ENCODE results near the gene SCN8A.
"Not testable (repeated sequence)": the region's sequence is repeated elsewhere in the genome, so short reads cannot be mapped to it uniquely, and the experiment has no call there.

SCN8A gene

DNA sequence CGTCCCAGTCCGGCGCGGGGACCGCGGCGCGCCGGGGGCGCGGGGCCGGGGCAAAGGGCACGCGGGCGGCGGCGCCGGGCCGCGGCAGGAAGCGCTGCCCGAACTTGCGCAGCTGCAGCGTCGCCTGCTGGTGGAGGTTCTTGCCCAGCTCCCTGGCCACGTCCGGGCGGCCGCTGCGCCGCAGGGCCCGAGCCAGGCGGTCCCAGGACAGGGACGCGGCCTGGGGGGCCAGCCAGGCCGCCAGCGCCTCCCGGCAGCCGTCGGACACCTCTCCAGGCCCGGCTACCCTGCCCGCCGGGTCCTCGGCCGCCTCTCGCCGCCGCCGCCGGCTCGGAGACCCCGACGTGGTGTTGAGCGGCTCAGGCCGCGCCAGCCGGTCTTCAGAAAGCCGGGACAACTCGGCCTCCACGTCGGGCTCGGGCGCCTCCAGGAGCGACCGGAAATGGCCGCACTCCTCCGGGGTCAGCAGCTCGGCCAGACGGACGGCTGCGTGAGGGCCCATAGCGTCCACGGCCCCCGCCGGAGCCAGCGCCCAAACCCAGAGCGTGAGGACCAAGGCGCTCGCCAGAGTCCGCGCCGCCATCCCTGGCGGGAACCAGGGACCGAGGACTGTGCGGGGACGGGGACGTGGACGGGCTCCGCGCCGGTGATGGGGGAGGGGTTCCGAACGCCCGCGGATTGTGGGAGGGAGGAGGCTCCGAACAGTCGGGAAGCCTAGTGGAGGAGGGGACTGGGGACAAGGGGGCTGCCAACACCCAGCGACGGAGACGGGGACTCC lies 223.5 kb downstream of the SCN8A start:
- peak; percentile 91 for DNase-seq (ENCODE audit: low read depth, low spot score)

DNA sequence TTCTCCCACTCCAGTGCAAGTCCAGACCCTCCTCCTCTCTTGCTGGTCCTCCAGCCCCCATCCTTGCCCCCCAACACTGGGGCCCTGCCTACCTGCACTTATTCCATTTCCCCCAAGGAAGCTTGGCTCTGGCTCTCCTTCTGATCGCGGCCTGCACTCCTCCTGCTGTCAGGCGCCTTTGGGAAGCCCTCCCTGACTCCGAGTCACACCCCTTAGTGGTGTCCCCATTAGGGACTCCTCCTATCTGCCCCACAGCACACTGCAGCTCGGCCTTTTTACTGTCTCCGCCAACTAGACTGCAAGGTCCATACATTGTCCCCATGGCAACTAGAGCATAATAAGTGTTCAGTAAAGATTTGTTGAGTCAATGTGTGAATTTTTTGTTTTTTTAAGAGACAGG lies 224.5 kb downstream of the SCN8A start:
- no peak for DNase-seq (ENCODE audit: low read depth, low spot score)

DNA sequence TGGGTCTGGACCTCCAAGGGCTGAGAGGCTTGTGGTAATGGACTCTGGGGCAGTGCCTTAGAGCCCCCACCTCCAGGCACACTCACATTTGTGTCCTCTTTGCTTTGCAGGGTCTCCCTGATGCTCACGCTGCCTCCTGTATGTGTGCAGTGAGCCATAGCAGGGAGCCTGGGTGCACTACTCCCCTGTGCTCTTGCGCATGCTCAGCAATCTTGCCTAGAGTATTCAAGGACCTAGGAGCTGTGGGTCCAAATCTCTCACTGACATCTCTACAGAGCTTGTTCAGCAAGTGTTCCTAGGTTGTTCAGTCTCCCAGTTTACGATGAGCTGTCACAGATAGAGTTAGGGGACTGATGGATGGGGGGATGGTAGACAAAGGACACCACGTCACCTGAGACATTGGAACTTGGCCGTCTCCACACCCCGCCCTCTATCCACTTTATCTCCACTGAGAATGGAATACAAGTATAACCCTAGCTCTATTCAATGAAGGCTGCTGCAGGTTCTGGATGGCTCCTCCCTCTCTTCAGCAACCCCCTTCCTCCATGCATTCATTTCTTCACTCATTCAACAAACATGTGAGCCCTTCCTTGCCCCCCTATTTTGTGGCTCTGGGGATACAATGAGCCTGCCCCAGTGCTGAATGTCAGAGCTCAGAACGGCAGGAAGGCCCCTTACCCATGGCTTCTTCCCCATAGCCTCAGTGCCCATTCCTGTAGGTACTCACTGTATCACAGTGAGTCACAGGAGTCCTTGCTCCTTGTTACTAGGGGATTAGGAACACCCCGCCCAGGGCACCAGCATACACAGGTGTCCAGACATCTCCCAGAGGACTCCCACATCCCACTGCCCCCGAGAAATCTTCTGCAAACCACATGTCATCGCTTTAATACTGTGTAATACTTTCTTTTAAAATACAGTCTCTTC lies 226.3 kb downstream of the SCN8A start:
- no peak for DNase-seq (ENCODE audit: low read depth, low spot score)

DNA sequence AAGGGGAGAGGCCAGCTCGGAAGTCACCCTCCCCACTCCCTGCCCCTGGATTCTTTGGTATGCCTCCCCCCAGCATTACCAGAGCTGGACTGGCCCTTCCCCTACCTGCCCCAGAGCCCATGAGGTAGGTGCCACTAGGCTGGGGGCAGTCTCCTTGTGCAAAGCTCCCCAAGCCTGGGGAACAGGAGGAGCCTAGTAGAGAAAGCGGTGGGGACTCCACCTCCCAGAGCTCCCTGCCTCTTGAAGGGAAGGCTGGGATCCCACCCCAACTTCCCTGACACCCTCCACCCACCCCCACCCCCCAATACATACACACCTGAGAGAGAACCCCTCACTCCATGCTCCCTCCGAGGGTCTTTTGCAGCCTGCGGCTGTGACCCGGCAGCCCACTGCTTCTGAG lies 227.1 kb downstream of the SCN8A start:
- DNase-seq (ENCODE audit: low read depth, low spot score): no peak

DNA sequence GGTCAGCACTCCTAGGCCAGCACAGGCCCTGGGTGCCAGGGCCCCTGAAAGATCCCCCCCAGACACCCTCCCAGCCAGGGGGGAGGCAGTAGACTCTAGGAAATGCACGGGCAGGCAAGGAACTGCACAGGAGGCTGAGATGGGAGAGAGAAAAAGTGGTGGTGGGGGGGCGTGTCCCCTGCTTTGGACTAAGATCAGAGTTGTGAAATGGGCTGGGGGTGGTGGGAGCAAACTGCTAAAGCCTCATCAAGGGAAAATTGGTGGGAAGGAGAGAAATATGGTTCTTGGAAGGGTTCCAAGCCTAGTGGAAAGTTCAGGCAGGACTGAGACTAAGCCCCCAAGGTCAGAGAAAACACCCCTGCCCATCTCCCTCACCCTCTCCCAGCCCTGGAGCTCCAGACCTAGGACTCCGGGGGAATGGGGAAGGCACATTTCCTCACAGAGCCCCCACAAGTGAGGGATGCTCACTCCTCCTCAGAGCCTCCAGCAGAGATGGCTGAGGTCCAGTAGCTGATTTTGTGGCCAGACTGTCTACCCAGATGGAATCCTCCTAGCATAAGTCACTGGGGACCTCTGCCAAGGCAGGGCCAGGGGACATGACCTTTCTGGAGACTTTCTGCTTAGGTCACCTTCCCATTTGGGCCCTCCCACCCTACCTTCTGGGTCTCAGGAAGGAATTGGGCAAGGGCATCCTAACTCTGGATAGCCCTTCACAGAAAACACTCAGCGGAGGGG lies 227.7 kb downstream of the SCN8A start:
- peak; percentile 87 for DNase-seq (ENCODE audit: low read depth, low spot score)

DNA sequence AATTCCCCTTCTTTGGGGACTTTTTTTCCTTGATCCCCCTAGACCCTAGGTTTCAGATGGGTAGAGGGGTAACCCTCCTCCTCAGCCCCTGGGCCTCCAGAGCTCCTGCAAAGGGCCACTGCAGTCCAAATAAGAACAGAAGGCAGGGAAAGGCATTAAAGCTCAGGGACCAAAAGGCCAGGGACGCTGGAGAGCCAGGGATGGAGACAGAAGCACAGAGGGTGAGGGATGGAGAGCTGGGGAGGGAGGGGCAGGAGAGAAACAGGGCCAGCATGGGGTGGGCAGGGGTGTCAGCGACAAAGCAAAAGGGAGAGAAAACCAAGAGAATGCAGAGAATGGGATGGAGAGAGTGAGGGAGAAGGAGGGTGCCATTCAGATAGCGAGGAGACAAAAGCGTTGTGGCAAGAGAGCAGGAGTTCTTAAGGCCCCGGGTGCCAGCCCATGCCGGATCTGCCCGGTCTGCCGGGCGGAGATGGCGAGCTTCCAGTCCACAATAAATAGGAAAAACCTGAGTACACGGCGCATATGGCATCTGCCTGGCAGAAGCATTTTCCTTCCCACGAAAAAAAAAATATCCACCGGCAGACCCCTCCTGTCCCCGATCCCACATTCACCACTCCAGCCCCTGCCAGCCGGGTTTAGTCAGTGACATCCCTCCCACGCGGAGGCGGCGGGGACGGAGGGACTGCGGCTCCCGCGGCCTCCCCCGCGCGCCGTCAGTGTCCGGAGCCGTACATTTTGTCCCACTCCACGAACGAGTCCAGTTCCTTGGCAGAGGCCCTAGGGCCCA lies 228.9 kb downstream of the SCN8A start:
- DNase-seq (ENCODE audit: low read depth, low spot score): peak; percentile 74

DNA sequence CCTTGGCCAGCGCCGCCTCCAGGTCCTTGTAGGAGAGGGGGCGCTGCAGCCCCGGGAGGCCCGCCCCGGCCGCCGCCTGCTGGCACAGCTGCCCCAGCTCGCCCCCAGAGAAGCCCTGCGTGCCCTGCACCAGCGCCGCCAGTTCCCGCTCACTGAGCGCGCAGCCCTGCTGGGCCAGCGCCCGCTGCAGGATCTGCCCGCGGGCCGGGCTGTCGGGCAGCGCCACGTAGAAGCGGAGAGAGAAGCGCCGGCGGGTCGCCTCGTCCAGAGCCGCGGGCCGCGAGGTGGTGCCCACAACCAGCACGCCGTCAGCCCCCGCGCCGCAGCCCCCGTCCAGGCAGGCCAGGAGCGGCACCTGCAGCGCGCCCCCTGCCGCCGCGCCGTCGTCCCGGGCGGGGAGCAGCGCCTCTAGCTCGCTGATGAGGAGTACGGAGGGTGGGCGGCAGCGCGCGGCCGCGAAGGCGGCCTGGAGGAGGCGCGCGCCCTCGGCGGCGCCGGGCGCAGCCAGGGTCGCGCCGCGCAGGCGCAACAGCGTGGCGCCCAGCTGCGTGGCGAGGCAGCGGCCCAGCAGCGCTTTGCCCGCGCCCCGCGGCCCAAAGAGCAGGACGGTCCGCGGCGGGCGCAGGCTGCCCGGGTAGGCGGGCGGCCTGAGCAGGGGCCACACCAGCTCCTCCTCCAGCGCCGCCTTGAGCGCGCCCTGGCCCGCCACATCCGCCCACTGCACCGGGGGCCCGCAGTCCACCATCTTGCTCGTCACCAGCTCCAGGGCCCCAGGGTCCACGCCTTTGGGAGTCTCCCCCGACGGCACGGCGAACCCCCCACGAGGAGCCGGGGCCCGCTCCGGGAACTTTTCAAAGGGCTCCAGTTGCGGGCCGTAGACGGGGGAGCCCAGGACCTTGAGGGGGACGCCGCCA lies 229.8 kb downstream of the SCN8A start:
- DNase-seq (ENCODE audit: low read depth, low spot score): peak; percentile 88

DNA sequence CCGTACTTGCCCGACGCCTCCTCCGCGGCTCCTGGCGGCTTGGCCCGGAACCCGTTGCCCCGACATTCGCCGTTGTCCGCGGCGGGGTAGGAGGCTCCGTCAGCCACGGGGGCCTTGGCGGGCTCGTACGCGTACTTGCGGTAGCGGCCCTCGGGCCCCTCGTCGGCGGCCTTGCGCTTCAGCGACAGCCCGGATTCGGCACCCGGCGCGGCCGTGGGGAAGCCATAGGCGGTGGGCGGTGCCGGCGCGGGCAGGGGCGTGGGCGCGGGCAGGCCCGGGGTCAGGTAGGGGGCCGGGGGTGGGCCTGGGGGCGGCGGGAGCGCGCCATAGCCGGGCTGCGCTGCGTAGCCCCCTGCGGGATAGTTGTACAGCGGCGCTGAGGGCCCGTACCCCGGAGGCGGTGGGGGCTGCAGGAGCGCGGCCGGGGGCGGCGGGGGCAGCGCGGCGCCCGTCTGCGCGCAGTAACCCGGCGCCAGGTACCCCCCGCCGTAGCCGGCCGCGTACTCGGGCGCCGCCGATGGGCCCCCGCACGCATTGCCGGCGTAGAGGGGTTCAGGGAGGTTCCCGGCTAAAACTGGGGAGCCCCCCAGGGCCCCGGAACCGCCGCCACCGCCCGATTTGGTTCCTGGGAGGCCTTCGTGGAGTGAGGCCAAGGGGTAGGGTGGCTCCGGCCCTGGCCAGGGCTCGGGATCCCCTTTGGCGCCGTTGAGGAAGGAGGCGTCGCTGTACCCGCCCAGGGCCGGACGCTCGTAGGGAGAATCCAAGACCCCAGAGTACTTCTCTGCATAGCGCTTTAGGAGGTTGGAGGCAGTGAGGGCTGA lies 230.6 kb downstream of the SCN8A start:
- DNase-seq (ENCODE audit: low read depth, low spot score): no peak

DNA sequence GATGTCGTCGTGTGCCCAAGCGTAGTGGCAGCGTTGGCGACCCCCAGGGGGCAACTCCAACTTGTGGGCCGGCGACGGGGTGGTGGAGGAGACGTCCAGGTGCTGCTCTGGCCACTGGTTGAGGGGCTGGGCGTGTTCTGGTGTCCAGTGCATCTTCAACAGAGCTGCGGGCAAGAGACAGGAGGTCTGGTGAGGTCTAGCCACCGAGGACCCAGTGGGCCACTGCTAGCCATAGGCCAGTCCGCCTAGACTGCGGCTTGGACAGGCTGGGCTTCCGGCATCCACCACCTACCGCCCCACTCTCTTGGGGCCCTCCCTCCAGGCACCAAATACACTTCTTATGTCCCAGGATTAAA lies 231.2 kb downstream of the SCN8A start:
- no peak for DNase-seq (ENCODE audit: low read depth, low spot score)

DNA sequence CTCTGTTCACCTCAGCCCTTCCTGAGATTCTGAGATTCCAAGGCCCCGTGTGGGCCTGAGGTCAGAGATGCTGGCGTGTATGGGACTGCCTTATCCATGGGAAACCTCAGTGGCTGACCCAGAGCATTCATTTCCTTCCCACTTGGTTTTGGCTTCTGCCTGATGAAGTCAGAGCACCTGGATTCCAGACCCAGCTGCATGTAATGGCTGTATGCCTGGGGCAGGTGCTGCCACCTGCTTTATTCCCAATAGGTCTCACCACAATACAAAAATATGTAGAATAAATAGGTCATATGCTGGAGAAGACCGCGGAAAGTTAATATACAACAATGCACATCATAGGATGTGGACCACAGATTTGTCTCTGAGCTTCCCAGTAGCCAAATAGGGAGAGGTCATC lies 231.9 kb downstream of the SCN8A start:
- no peak for DNase-seq (ENCODE audit: low read depth, low spot score)

DNA sequence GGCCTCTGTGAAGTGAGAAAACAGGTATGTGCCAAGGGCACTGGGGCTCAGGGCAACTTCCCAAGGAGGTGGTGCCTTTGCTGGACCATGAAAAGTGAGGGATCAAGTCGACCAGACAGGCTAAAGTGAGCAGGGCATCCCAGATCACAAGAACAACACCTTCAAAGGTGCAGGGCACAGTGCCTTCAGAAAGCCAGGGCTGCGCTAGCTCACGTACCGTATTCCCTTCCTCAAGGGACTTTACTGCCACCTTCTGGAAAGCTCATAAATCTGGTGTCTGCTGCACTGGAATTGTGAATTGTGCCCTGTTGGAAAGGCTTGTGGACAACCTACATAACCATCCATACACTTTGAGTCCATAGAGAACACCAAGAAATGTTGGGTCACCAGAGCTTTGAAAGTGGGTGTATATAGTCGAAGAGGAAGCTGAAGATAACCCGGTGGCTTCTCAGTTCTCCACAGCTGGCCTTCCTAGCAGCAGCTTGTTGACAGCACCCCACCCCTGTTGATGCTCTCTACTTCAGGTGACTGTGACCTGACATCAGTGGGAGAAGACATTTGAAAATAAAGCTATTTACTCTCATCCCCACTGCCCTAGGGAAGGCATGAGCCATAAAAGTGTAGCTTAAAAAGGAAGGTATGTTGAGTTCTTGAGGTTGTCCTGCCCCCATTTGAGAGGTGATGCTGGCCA lies 233.0 kb downstream of the SCN8A start:
- DNase-seq (ENCODE audit: low read depth, low spot score): peak; percentile 74

DNA sequence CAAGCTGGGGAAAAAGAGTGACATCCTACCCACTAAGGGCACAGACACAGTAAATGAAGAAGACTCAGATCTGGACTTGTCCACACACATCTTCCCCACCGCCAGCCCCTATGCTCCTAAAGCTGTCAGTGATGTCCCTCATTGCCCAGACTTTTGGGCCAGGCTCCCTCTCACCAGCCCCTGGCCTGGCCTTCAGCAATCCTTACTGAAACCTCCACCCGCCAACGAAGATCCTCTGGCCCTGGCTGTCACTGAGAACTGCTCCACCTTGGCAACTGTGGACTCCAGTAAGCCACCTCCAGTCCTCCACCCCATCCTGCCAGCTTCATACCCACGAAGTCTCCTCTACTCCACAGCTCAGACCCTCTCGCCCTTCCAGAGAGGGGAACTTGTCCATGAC lies 234.2 kb downstream of the SCN8A start:
- no peak for DNase-seq (ENCODE audit: low read depth, low spot score)

DNA sequence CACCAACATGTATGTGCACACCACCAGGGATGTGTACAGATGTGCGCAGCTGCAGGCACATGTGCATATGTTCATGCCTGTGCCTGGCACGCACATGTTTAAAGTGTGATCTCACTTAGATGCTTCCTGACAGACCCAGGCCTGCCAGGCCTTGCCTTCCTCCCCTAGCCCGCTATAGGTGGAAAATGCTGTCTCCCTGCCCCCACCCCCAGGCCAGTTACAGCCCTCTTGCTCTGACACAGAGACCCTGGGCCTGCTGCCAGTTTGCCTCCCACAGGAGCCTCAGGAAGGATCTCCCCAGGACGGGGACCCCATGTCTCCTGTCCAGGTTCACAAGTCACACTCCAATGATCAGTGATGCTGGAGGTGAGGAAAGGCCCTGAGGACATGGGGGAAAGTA lies 235.8 kb downstream of the SCN8A start:
- DNase-seq (ENCODE audit: low read depth, low spot score): no peak

DNA sequence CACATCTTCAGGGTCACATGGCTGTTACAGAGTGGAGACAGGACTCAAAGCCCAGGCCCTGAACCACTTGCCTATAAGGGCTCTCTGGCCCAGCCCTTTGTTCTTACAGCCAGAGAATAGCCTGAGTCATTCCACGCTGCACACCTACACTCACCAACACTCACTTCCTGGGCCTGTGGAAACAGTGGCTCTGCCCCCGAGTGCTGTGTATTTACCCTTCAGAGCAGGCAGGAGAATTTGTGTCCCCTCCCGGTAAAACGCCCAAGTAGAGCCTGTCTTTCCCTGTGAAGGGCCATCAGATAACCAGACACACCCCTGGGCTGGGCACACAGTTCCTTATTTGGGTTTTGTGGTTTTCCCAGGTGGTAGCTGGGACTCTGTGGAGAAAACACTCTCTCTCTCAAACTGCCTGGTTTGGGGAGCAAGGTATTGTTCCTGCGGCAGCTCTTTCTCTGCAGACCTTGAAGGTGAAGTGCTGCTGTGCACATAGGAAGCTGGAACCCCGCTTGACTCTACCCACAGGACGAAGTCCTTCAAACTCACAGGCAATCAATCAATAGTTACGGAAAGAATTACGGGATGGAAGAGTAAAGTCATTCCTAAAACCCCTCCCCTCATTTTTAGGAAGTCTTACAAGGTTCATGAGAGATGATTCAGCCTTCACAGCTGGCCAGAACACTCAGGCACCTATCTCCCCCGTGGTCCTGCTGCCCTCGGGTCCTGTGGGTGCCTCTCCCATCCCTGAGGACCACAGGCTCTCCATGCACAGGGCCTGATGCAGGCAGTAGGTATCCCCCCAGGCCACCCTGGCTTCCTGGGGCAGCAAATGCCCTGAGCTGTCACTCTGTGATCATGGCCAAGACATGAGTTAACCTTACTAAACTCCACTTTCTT lies 237.1 kb downstream of the SCN8A start:
- DNase-seq (ENCODE audit: low read depth, low spot score): peak; percentile 72

DNA sequence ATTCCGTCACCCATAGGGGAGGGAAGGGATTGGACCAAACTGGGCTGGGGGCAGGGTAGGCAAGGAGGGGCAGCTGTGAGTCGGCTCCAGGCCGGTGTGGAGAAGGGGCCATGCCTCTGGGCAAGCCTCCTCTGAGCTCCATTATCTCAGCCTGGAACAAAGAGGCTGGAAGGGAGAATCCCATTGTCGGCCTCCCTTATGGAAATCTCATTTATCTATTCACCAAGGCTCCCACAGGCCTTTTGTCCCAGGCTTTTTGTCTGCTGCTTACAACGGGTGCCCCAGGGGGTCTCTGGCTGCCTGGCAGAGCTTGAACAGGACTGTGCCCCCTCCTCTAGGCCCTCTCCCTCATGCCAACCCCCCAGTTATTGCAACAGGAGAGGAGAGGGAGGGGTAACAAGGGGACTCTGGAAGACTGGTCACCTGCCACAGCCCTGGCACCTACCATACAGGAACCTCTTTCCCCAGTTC lies 238.0 kb downstream of the SCN8A start:
- DNase-seq (ENCODE audit: low read depth, low spot score): no peak

DNA sequence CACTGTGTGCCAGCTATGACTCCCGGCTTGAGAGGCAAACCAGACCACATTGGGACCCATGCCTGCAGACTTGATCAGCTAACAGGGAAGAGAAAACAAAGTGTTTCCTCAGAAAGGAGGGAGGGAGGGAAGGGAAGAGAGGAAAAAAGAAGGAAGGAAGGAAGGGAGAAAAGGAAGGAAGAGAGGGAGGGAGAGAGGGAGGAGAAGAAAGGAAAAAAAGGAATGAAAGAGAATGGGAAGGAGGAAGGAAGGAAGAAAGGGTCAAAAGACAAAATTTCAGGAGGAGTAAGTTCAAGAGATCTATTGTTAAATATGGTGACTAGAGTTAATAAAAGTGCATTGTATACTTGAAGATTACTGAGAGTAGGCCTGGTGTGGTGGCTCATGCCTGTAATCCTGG lies 238.6 kb downstream of the SCN8A start:
- no peak for DNase-seq (ENCODE audit: low read depth, low spot score)

DNA sequence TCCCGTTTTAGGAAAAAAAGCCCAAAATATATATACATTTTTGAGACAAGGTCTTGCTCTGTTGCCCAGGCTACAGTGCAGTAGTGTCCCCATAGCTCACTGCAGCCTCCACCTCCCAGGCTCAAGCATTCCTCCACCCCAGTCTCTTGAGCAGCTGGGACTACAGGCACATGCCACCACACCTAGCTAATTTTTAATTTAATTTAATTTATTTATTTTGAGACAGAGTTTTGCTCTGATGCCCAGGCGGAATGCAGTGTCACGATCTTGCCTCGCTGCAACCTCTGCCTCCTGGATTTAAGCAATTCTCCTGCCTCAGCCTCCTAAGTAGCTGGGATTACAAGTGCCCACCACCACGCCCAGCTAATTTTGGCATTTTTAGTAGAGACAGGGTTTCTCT lies 240.8 kb downstream of the SCN8A start:
- DNase-seq (ENCODE audit: low read depth, low spot score): not testable (repeated sequence)

Measured in astrocyte of the hippocampus (primary cell).